DMS79 (cell line): ENCODE measurements around the gene RGN.
"Not testable (repeated sequence)": the region's sequence is repeated elsewhere in the genome, so short reads cannot be mapped to it uniquely, and the experiment has no call there.

Source experiments
- DNase-seq: peaks from one replicate; lab custom pipeline; 2025; lab: John Stamatoyannopoulos, UW

The RGN gene

GRCh38 chrX:47116551-47117110 lies 38.4 kb downstream of the RGN start:
- DNase-seq = not testable (repeated sequence)

DNA sequence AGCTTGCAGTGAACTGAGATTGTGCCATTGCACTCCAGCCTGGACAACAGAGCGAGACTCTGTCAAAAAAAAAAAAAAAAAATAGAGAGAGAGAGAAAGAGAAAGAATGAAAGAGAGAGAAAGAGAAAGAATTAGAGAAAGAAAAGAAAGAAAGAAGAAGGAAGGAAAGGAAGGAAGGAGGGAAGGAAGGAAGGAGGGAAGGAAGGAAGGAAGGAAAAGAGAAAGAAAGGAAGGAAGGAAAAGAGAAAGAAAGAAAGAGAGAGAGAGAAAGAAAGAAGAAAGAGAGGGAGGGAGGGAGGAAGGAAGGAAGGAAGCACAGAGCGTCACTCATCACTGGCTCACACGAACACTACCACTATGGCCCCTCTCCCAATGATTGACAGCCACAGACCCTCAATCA lies 46.2 kb downstream of the RGN start:
- DNase-seq = not testable (repeated sequence)

DNA sequence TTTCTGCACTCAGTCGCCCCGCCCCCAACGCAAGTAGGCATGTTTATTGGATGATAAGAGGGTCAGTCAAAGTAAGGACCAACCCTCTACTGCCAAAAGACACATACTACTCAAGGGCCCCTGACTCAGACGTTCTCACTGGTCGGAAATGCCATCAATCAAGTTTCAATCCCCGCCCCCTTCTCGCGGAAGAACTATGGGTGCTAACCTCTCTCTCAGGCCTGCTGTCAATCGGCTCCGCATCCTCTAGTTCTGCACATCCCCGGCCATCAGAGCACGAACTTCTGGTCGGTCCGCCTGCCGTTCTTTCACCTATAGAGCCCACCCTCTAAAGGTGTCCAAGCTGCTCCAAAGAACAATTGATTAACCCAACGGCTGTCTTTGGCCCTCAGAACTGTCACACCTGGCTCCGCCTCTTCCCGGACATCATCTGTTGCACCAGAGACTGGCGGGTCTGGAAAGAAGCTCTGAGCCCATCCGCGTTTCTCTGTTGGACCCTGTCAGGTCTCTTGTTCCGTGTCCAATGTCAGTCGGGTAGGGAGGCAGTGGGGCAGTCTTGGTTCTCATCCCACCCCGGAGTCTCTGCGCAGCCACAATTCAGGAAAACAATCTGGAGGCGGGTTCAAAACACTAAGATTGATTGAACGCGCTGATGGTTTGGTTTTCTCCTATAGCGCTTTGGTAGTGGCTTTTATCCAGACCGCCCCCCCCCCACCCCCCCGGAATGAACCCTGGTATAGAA lies 51.1 kb downstream of the RGN start:
- DNase-seq = peak; percentile 88

- DNase-seq = no peak
These were observed 51.7 kb downstream of the RGN start for GRCh38 chrX:47129899-47130358.

- no peak for DNase-seq
These were observed 55.2 kb downstream of the RGN start for GRCh38 chrX:47133493-47133892.

DNA sequence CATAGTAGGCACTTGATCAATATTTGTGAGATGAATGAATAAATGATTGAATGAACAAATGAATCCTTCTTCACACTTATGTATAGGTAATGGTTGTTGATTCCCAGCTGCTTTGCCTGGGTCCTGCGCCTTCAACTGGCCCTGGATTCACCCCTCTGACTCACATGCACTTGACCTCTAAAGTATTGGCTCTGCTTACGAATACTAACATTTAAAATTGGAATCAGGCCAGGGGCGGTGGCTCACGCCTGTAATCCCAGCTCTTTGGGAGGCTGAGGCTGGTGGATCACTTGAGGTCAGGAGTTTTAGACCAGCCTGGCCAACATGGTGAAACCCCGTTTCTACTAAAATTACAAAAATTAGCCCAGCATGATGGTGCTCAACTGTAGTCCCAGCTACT lies 57.4 kb downstream of the RGN start:
- not testable (repeated sequence) for DNase-seq

DNA sequence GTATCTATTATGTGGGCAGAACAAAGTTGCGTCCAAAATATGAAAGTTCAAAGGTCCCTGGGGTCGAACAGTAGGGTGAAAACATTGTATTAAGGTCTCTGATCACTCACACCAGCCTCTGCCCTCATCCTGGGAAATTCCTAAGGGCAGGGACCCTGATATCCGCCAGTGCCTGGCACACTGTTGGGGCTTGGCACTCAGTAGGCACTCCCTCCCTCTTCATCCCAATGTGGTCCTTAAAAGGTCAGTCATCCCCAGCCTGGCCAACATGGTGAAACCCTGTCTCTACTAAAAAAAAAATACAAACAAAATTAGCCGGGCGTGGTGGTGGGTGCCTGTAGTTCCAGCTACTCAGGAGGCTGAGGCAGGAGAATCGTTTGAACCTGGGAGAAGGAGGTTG lies 59.9 kb downstream of the RGN start:
- no peak for DNase-seq
